Measurements from ENCODE around the gene GID8. TPM values are rescaled to one million over a fixed set of nuclear protein-coding genes. Genes with fewer than 3 reads are reported as not detected.
"Not testable (repeated sequence)": the region's sequence is repeated elsewhere in the genome, so short reads cannot be mapped to it uniquely, and the experiment has no call there.

The GID8 gene
- total and polyA plus RNA-seq, 5 experiments from 2014 or later: 20.2 to 61.2 (median 24.4) TPM

DNA sequence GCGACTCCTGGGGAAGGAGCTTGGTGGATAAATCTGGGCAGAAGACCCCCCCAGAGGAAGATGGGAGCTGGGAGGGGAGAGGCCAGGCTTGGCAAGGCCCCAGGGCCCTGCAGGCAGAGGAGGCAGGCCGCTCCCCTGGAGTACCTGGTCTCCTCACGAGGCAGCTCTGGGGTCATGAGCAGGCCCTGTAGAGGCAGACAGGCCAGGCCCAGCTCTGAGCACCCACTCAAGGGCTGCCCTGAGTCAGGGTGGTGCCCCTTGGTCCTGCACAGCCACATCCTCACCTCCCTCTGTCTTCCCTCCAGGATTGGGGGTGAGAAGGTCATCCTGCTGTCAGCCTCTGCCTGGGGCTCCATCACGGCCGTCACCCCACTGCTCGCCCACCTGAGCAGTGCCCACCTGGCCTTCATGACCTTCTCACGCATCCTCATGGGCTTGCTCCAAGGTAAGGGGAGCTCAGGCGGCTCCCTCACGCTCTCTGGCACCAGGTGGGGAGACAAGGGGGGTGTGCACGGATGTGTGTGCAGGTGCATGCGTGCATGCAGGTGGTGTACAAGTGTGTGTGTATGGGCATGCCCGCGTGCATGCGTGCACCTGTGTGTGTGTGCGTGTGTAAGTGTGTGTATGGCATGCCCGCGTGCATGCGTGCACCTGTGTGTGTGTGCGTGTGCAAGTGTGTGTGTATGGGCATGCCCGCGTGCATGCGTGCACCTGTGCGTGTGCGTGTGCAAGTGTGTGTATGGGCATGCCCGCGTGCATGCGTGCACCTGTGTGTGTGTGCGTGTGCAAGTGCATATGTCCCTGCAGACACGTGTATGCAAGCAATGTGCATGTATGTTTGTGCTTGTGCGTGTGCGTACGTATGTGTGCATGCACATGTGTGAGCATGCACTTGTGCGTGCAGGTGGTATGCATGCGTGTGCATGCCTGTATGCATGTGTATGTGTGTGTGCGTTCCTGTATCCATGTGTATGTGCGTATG, 19.5 kb downstream of the GID8 start:
- peak overlapping the region in 1 of 10 donors; percentile 20 for H3K4me3 Mint-ChIP-seq
- DNase-seq: peak in 1 of 10 donors; percentile 58
- H3K27me3 Mint-ChIP-seq: no peaks in the 10 kb centered on the region
- peak overlapping the region in 1 of 10 donors; percentile 56 for H3K27ac Mint-ChIP-seq
- H3K9me3 Mint-ChIP-seq: no peaks in the 10 kb centered on the region
- peaks cover 7 to 60% (median 39%) of the 10 kb centered on the region in 4 donors for H3K4me1 Mint-ChIP-seq
- no peak for ATAC-seq
- POLR2A ChIA-PET: interaction anchor here (0.7 kb wide), 1 partner anchor 18 kb away, joined by 4 read pairs; no protein-coding TSS in a partner anchor
- peaks cover 0 to 5% (median 0%) of the 10 kb centered on the region in 3 donors for H3K36me3 Mint-ChIP-seq

DNA sequence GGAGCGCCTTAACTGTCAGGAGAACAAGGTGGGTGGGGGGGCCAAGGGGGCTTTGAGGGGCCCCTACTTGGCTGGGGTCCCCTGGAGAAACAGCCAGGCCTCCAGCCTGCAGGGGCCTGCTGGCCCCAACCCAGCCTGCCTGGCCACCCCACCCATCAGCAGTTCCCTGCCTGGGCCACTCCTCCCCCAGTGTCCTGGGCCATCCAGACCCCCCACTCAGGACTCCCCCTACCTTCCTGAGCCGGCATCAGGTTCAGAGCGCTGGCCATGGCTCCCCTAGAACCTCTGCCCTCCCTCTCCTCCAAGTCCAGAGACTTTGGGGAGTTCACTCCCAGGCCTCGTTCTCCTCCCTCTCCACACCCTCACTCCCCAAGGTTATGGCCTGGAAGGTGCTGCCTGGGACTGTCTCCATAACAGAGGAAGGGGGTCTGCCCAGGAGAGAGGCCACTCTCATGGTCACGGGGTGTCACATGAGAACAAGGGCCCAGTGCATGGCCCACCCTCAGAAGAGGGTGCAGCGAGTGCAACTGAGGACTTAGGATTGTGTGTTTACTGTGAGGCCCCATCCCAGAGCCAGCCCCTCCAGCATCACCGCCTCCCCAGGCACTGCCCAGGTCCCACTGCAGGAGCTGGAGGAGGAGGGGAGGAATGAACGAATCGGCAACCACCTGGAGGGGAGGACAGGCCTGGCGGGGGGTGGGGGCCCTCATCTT, 20.6 kb downstream of the GID8 start:
- Mint-ChIP-seq H3K4me3 (peak overlapping the region in 2 of 10 donors; percentile 47 to 54), H3K36me3 (peaks cover 0 to 5% (median 0%) of the 10 kb centered on the region in 3 donors), H3K27me3 (no peaks in the 10 kb centered on the region), H3K9me3 (no peaks in the 10 kb centered on the region), H3K4me1 (peaks cover 7 to 54% (median 33%) of the 10 kb centered on the region in 4 donors), H3K27ac (peak overlapping the region in 3 of 10 donors; percentile 39 to 77 (median 56))
- no peak for ATAC-seq
- peak in 1 of 10 donors; percentile 58 for DNase-seq
- POLR2A ChIA-PET: interaction anchor here (0.7 to 1.6 kb wide), 7 partner anchors 9 to 40 kb away, joined by 3 to 15 read pairs (median 5); partner anchors contain the start of gene GID8

DNA sequence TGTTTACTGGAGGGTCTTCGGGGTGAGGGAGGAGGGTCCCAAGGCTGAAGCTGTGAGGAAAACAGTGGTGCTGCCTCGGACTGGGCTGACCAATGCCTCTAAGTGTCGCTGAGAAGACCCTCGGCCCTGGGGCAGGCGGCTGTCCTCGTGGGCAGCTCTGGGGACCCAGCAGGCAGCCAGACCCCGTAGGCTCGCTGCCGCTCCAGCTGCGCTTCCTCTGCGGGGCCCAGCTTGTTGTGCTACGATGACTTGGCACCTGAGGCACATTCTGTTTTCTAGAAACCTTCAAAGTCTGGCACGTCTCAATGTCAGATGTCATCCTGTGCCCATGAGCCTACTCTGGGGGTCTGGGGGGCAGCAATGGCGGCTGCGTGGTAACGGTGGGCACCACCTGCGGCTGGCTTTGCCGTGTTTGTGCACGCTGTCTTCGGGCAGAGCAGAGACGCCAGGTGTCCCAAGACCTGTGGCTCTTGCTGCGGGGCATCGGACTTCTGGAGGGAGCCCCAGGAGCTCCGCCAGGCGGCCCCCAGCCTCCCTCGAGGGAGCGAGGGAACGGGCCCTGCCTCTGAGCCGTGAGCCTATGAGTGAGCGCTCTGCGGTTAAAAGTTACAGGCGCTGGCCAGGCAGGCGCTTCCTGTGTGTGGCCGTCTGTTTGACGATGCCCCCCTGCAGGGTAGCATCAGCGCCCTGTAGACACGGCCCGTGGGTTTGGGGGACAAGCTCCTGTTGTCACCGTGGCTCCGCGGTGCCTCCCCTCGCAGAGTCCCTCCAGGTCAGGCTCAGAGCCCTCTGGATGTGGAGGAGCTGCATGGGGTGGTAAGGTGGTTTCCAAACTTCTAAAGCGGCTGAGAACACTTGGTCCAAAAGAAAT, 21.4 kb downstream of the GID8 start:
- Mint-ChIP-seq H3K36me3 (peaks cover 0 to 8% (median 0%) of the 10 kb centered on the region in 3 donors), H3K4me1 (peaks cover 3 to 47% (median 25%) of the 10 kb centered on the region in 4 donors), H3K27me3 (no peaks in the 10 kb centered on the region), H3K9me3 (no peaks in the 10 kb centered on the region), H3K27ac (peak overlapping the region in 8 of 10 donors; percentile 31 to 77 (median 71)), H3K4me3 (peak overlapping the region; percentile 11 to 69 (median 47))
- POLR2A ChIA-PET: interaction anchor here (0.9 to 1.6 kb wide), 6 partner anchors 9 to 41 kb away, joined by 3 to 15 read pairs (median 5); partner anchors contain the start of gene GID8
- ATAC-seq (peak; percentile 47 to 56), DNase-seq (peak in 3 of 10 donors; percentile 26 to 61 (median 38))

DNA sequence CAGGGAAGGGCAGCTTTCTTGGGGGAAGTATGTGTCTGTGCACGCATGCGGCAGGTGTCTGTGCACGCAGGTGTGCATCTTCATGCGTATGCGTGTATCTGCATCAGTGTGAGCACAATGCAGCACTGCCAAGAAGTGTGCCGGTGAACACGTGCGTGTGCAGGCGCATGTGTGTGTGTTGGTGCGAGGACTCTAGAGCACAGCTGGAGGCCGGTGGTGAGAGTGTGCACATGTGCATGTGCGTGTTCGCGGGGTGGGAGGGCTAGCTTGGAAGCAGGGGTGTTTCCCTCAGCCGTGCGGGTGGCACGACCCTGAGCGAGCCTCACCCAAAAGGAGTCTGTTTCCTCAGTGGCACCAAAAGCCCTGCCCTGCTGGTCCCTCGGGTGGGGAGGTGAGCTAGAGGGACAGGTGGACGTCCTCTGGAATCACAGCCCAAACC, 22.1 kb downstream of the GID8 start:
- peak overlapping the region in 5 of 10 donors; percentile 16 to 65 (median 37) for H3K27ac Mint-ChIP-seq
- H3K9me3 Mint-ChIP-seq: no peaks in the 10 kb centered on the region
- DNase-seq: no peak
- H3K4me1 Mint-ChIP-seq: peaks cover 3 to 41% (median 19%) of the 10 kb centered on the region in 4 donors
- POLR2A ChIA-PET: interaction anchor here (0.7 to 1.6 kb wide), 5 partner anchors 10 to 144 kb away, joined by 3 to 15 read pairs (median 5); partner anchors contain the start of gene GID8
- H3K27me3 Mint-ChIP-seq: no peaks in the 10 kb centered on the region
- peaks cover 0 to 8% (median 0%) of the 10 kb centered on the region in 3 donors for H3K36me3 Mint-ChIP-seq
- no peak for ATAC-seq
- H3K4me3 Mint-ChIP-seq: peak overlapping the region in 7 of 10 donors; percentile 22 to 59 (median 27)

DNA sequence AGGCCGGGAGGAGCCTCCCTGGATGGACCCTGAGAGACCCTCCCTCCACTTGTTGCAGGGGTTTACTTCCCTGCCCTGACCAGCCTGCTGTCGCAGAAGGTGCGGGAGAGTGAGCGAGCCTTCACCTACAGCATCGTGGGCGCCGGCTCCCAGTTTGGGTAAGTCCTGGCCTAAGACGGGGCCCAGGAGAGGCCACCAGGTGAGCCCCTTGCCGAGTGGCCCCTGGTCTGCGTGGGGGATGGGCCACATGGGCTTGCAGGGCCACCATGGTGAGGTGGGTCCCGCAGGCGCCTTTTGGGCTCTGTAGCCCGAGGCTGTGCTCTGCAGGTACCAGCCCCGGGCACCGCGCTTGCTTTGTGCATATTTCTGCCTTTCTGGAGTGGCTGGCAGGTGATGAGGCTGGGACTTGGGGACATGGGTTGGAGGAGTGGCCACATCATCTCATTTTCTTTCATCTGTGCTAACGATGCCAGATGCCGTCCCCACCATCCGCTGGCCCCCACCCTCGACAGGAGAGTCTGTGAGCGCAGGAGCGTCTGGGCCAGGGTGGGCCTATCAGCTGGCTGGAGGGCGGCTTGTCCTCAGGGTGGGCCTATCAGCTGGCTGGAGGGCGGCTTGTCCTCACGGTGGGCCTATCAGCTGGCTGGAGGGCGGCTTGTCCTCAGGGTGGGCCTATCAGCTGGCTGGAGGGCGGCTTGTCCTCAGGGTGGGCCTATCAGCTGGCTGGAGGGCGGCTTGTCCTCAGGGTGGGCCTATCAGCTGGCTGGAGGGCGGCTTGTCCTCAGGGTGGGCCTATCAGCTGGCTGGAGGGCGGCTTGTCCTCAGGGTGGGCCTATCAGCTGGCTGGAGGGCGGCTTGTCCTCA, 22.7 kb downstream of the GID8 start:
- not testable (repeated sequence) for H3K4me3 Mint-ChIP-seq, DNase-seq, ATAC-seq, H3K27ac Mint-ChIP-seq, H3K9me3 Mint-ChIP-seq, H3K36me3 Mint-ChIP-seq, H3K27me3 Mint-ChIP-seq
- H3K4me1 Mint-ChIP-seq: peaks cover 4 to 36% (median 17%) of the 10 kb centered on the region in 4 donors
- POLR2A ChIA-PET: interaction anchor here (0.7 to 1.6 kb wide), 2 partner anchors 12 to 145 kb away, joined by 3 to 7 read pairs; no protein-coding TSS in a partner anchor

DNA sequence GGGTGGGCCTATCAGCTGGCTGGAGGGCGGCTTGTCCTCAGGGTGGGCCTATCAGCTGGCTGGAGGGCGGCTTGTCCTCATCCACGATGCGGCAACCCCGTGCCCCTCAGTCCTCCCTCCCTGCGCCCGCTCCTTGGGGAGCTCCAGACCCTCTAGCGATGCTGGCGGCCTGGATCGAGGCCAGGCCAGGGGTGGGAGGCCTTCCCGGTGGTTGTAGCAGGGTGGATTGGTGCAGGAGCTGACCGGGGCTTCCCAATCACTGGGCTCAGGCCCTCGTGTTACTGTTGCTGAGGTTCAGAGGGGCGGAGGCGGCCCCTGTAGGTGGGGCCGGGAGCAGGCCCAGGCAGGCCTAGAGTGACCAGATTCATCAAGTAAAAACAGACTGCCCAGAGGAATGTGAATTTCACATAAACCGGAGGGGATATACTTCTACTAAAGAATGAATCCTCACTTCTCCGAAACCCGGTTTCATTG, 23.4 kb downstream of the GID8 start:
- no peak for ATAC-seq
- DNase-seq: no peak
- Mint-ChIP-seq H3K4me3 (no peak overlapping the region), H3K27me3 (no peaks in the 10 kb centered on the region), H3K4me1 (peaks cover 3 to 30% (median 17%) of the 10 kb centered on the region in 4 donors), H3K36me3 (peaks cover 0 to 11% (median 0%) of the 10 kb centered on the region in 3 donors), H3K9me3 (no peaks in the 10 kb centered on the region), H3K27ac (peak overlapping the region in 2 of 10 donors; percentile 15 to 40)
- POLR2A ChIA-PET: no interaction called here

DNA sequence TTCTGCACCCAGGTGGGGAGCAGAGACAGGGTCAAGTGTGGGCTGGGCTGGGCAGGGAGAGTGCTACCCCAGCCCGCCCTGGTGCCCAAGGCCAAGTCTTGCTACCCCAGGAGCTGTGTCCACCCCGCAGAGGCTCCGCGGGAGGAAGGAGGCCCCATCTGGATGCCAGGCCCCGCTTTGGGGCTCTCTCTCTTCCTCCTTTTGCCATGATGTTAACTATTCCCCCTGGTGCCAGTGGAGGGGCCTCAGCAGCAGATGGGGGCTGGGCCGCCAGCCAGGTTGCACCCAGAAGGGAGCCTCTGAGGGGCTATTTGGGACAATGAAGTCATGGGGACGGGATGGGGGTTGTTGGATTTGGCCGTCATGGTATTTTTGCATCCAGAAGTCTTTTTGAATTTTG, 23.9 kb downstream of the GID8 start:
- Mint-ChIP-seq H3K27me3 (no peaks in the 10 kb centered on the region), H3K4me3 (no peak overlapping the region), H3K4me1 (peaks cover 3 to 30% (median 17%) of the 10 kb centered on the region in 4 donors), H3K27ac (peak overlapping the region in 1 of 10 donors; percentile 15), H3K36me3 (peaks cover 0 to 11% (median 0%) of the 10 kb centered on the region in 3 donors), H3K9me3 (no peaks in the 10 kb centered on the region)
- POLR2A ChIA-PET: no interaction called here
- ATAC-seq (no peak), DNase-seq (no peak)

DNA sequence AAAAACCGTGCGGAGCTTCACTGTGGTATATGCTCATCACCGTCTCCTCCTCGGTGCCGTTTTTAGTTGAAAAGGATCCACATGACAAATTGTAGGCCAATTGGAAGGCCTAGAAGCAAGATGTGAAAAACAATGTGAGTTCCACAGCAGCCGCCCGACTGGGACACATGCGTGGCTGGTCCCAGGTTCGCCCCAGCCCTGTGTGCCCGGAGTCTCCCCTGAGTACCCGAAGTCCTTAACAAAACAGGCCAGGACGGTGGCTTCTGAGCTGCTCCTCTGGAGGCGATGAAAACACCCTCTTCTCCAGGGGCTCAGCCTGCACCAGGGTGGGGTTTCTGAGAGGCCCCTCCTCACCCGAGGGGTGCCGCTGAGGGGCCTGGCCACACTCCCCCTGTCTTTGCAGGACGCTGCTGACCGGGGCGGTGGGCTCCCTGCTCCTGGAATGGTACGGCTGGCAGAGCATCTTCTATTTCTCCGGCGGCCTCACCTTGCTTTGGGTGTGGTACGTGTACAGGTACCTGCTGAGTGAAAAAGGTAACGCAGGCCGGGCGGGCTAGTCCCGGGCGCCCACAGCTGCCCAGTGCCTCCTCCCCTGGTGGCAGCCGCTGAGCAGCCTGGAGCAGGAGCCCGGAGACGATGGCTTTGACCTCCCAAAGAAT, 24.4 kb downstream of the GID8 start:
- Mint-ChIP-seq H3K27ac (no peak overlapping the region), H3K9me3 (no peaks in the 10 kb centered on the region)
- no peak for DNase-seq

DNA sequence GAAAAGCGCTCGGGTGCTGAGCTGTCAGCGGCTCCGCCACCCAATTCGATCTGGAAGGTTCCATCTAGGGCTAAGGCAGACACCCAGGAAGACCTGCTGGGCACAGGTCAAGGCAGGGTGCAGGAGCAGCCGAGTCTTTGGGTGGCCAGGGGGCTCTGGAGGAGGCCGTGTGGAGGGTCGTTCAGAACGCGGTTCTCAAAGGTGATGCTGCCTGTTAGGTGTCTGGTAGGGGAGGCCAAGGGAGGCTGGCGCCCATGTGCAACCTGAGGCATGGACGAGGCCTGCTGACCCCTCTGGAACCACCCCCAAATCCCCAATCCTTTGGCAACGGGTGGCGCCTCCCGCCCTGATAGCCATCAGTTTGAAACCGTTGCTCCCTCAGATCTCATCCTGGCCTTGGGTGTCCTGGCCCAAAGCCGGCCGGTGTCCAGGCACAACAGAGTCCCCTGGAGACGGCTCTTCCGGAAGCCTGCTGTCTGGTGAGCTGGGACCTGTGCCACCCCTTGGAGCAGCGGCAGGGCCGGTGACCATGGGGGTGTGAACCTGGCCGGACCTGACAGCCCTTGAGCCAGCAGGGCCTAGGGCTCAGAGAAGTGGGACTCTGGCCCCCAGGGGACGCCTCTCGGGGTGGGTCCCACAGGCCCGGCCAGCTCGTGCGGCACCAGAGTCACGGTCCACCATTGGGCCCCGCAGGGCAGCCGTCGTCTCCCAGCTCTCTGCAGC, 25.1 kb downstream of the GID8 start:
- H3K27me3 Mint-ChIP-seq: no peaks in the 10 kb centered on the region

More for the DNA sequence above, 24.4 kb downstream of the GID8 start:
- no peak for ATAC-seq
- Mint-ChIP-seq H3K4me3 (no peak overlapping the region), H3K27me3 (no peaks in the 10 kb centered on the region), H3K36me3 (peaks cover 0 to 8% (median 0%) of the 10 kb centered on the region in 3 donors), H3K4me1 (peaks cover 1 to 29% (median 17%) of the 10 kb centered on the region in 4 donors)
- POLR2A ChIA-PET: interaction anchor here (1.4 kb wide), 1 partner anchor 7 kb away, joined by 5 read pairs; no protein-coding TSS in a partner anchor

More for the DNA sequence above, 25.1 kb downstream of the GID8 start:
- Mint-ChIP-seq H3K9me3 (no peaks in the 10 kb centered on the region), H3K4me3 (no peak overlapping the region), H3K4me1 (peaks cover 1 to 22% (median 17%) of the 10 kb centered on the region in 4 donors), H3K36me3 (peaks cover 0 to 6% (median 0%) of the 10 kb centered on the region in 3 donors), H3K27ac (no peak overlapping the region)
- DNase-seq (no peak), ATAC-seq (no peak)
- POLR2A ChIA-PET: interaction anchor here (1.4 kb wide), 1 partner anchor 8 kb away, joined by 5 read pairs; no protein-coding TSS in a partner anchor

Measured in naive thymus-derived CD8-positive, alpha-beta T cell (primary cell).